A549 (cell line): ENCODE results near the gene HMCES. TPM values are rescaled to one million over a fixed set of nuclear protein-coding genes. Genes with fewer than 3 reads are reported as not detected.

Experiments used
- ATAC-seq, 2 experiments: fragments of 200-7000 bp in 1 of 2; fragments of >200 bp in 1 of 2; cut with Nextera tagmentation in 1 of 2; cut with Tn5 transposase in 1 of 2; 3 replicates each; pipeline versions ENCODE4 v1.8.0 to v1.9.1; 2018 to 2020; ENCODE audit warnings: mild to moderate bottlenecking in 1 of 2, moderate library complexity in 1 of 2
- CTCF ChIA-PET: fragments of 300-600 bp; sonication (Branson Sonifier 250); formaldehyde crosslinking; extraction: SDS; loops from one replicate; lab custom pipeline; 2021; ENCODE audit warnings: antibody characterized with exemption, inconsistent platforms; lab: Yijun Ruan, JAX
- POLR2A ChIA-PET: fragments of 350-600 bp; formaldehyde crosslinking; extraction: SDS; loops from one replicate; lab custom pipeline; 2021; ENCODE audit warnings: antibody characterized with exemption, inconsistent platforms; lab: Yijun Ruan, JAX
- DNase-seq, 2 experiments: peaks; one replicate each; pipeline versions ENCODE4 v3.0.0 to v3.0.0-alpha.2; 2011 to 2016; ENCODE audit warnings: low read depth in 1 of 2, low spot score in 1 of 2
- FAIRE-seq: peaks from 2 replicates; lab custom pipeline; 2011; peaks lifted over from hg19 to GRCh38; lab: Jason Lieb, UNC
- H3K27ac ChIP-seq, 2 experiments: fragments of >200 bp; sonication (Bioruptor Twin); formaldehyde crosslinking; 3 replicates each; pipeline ENCODE4 v1.5.1; 2016 to 2017
- H3K4me1 ChIP-seq: fragments of >200 bp; sonication (Bioruptor Twin); formaldehyde crosslinking; 3 replicates; pipeline ENCODE4 v1.6.1; 2016
- H3K4me2 ChIP-seq: fragments of >200 bp; sonication (Bioruptor Twin); formaldehyde crosslinking; 3 replicates; pipeline ENCODE4 v1.6.1; 2016
- H3K4me3 ChIP-seq: fragments of >200 bp; sonication (Bioruptor Twin); formaldehyde crosslinking; 3 replicates; pipeline ENCODE4 v1.5.1; 2016
- H3K9me3 ChIP-seq: fragments of >200 bp; sonication (Bioruptor Twin); formaldehyde crosslinking; 3 replicates; pipeline ENCODE4 v1.6.1; 2016
- CBX8 ChIP-seq: fragments of 200-600 bp; sonication (generic); IDR thresholded peaks from 2 replicates; pipeline ENCODE4 v1.6.1; 2016
- CHD2 ChIP-seq: fragments of 150-350 bp; IDR thresholded peaks from 2 replicates; pipeline ENCODE4 v1.6.1; 2014; ENCODE audit warnings: low read length; ENCODE audit not compliant: partially characterized antibody
- EHF ChIP-seq: fragments of 250-450 bp; sonication (Bioruptor Pico); IDR thresholded peaks from 2 replicates; pipeline ENCODE4 v1.5.0; 2020; ENCODE audit warnings: mild to moderate bottlenecking
- EHMT2 ChIP-seq: fragments of 200-600 bp; sonication (generic); IDR thresholded peaks from 2 replicates; pipeline ENCODE4 v1.6.1; 2016; ENCODE audit warnings: antibody characterized with exemption, low read depth, mild to moderate bottlenecking, moderate library complexity
- FOSL2 ChIP-seq, 2 experiments: fragments of 450-650 bp in 1 of 2; fragments of >200 bp in 1 of 2; sonication (Bioruptor Twin) in 1 of 2; formaldehyde crosslinking; IDR thresholded peaks; 2 replicates each; pipeline versions ENCODE4 v1.5.0 to v1.6.1; 2016 to 2020; ENCODE audit warnings: mild to moderate bottlenecking in 1 of 2, moderate library complexity in 1 of 2
- FOXS1 ChIP-seq: fragments of 250-450 bp; sonication (Bioruptor Pico); IDR thresholded peaks from 2 replicates; pipeline ENCODE4 v1.5.0; 2020; ENCODE audit warnings: mild to moderate bottlenecking, moderate library complexity
- GATA3 ChIP-seq: IDR thresholded peaks from 2 replicates; pipeline ENCODE4 v1.6.1; 2012; ENCODE audit warnings: borderline replicate concordance
- HOXA7 ChIP-seq: fragments of 250-450 bp; sonication (Bioruptor Pico); IDR thresholded peaks from 2 replicates; pipeline ENCODE4 v1.5.0; 2020; ENCODE audit warnings: mild to moderate bottlenecking, moderate library complexity
- HOXB13 ChIP-seq: fragments of 250-450 bp; sonication (Bioruptor Pico); IDR thresholded peaks from 2 replicates; pipeline ENCODE4 v1.5.0; 2020; ENCODE audit warnings: low read depth, mild to moderate bottlenecking, moderate library complexity
- HOXB5 ChIP-seq: fragments of 250-450 bp; sonication (Bioruptor Pico); IDR thresholded peaks from 2 replicates; pipeline ENCODE4 v1.5.0; 2020; ENCODE audit warnings: mild to moderate bottlenecking, moderate library complexity
- JUN ChIP-seq, 2 experiments: fragments of >200 bp; sonication (Bioruptor Twin); formaldehyde crosslinking; IDR thresholded peaks; 2 replicates in 1 of 2; 3 replicates in 1 of 2; pipeline ENCODE4 v1.6.1; 2016 to 2017
- KDM1A ChIP-seq: fragments of 200-600 bp; sonication (generic); IDR thresholded peaks from 2 replicates; pipeline ENCODE4 v1.6.1; 2016; ENCODE audit warnings: low read depth, mild to moderate bottlenecking
- MAFK ChIP-seq: fragments of 450-650 bp; IDR thresholded peaks from 2 replicates; pipeline ENCODE4 v1.6.1; 2014; ENCODE audit not compliant: partially characterized antibody
- MYC ChIP-seq: IDR thresholded peaks from 2 replicates; pipeline ENCODE4 v1.6.1; 2012; ENCODE audit warnings: mild to moderate bottlenecking, inconsistent platforms, low read length, improper control_type of control experiment, borderline replicate concordance
- POLR2A ChIP-seq: IDR thresholded peaks from 2 replicates; pipeline ENCODE4 v1.6.1; 2012; ENCODE audit warnings: mild to moderate bottlenecking, low read length
- POLR2AphosphoS2 ChIP-seq: conservative IDR thresholded peaks from 2 replicates; pipeline ENCODE4 v1.6.1; 2012; ENCODE audit warnings: low read length, improper control_type of control experiment, inconsistent platforms
- RARB ChIP-seq: fragments of 250-450 bp; sonication (Bioruptor Pico); IDR thresholded peaks from 2 replicates; pipeline ENCODE4 v1.8.0; 2021; ENCODE audit warnings: mild to moderate bottlenecking, moderate library complexity
- RFX5 ChIP-seq: fragments of 450-650 bp; IDR thresholded peaks from 2 replicates; pipeline ENCODE4 v1.7.1; 2014; ENCODE audit warnings: antibody characterized with exemption, mild to moderate bottlenecking, moderate library complexity
- RNF2 ChIP-seq: fragments of 200-600 bp; sonication (generic); IDR thresholded peaks from 2 replicates; pipeline ENCODE4 v1.6.1; 2016; ENCODE audit warnings: low read depth, mild to moderate bottlenecking, antibody characterized with exemption, moderate library complexity, borderline replicate concordance
- TFCP2L1 ChIP-seq: fragments of 250-450 bp; sonication (Bioruptor Pico); IDR thresholded peaks from 2 replicates; pipeline ENCODE4 v1.5.0; 2021; ENCODE audit warnings: mild to moderate bottlenecking
- ZC3H11A ChIP-seq: fragments of 450-650 bp; IDR thresholded peaks from 2 replicates; pipeline ENCODE4 v1.6.1; 2014; ENCODE audit warnings: antibody characterized with exemption, mild to moderate bottlenecking
- ZSCAN20 ChIP-seq: fragments of 250-450 bp; sonication (Bioruptor Pico); IDR thresholded peaks from 2 replicates; pipeline ENCODE4 v1.8.0; 2022; ENCODE audit warnings: mild to moderate bottlenecking, moderate library complexity
- WGBS: methylation state at CpG from one replicate; pipeline ENCODE4 v1.1.6; 2017; ENCODE audit errors: missing lambda C conversion rate; 5-methylcytosine and 5-hydroxymethylcytosine counted together
- polyA plus RNA-seq, 4 experiments: library from polyadenylated mRNA; depleted of rRNA in 3 of 4; stranded (reverse); fragments of >200 nt; fragmentation: RNase III in 1 of 4; extraction: RNeasy Plus Mini Kit Qiagen cat#74134 plus additional on column Dnase treatment in 1 of 4; gene quantifications; 2 replicates in 3 of 4; 3 replicates in 1 of 4; pipeline ENCODE4 v1.2.3, GENCODE V29; 2011 to 2017
- TF ChIP-seq, protein P1 (sequence below): fragments of 150-350 bp; IDR thresholded peaks from 2 replicates; pipeline ENCODE4 v1.6.1; 2014; ENCODE audit warnings: low read depth, mild to moderate bottlenecking, low read length
- TF ChIP-seq, protein P2 (sequence below): IDR thresholded peaks from 2 replicates; pipeline ENCODE4 v1.6.1; 2012; ENCODE audit warnings: low read depth, borderline replicate concordance
- TF ChIP-seq, protein P3 (sequence below): fragments of 250-450 bp; sonication (Bioruptor Pico); IDR thresholded peaks from 2 replicates; pipeline ENCODE4 v1.5.0; 2021; ENCODE audit warnings: mild to moderate bottlenecking, moderate library complexity, borderline replicate concordance
- TF ChIP-seq, protein P4 (sequence below): IDR thresholded peaks from 2 replicates; pipeline ENCODE4 v1.6.1; 2012
- TF ChIP-seq, protein P5 (sequence below): IDR thresholded peaks from 2 replicates; pipeline ENCODE4 v1.6.1; 2012
- TF ChIP-seq, protein P6 (sequence below): fragments of >200 bp; sonication (Bioruptor Twin); formaldehyde crosslinking; IDR thresholded peaks from 3 replicates; pipeline ENCODE4 v1.5.1; 2016
- TF ChIP-seq, protein P7 (sequence below): fragments of >200 bp; sonication (Bioruptor Twin); formaldehyde crosslinking; IDR thresholded peaks from 3 replicates; pipeline ENCODE4 v1.6.1; 2016

Gene HMCES
- polyA plus RNA-seq, 2 of the 4 experiments (the other 2 are of a cell fraction): 35.2 to 39.9 TPM

DNA sequence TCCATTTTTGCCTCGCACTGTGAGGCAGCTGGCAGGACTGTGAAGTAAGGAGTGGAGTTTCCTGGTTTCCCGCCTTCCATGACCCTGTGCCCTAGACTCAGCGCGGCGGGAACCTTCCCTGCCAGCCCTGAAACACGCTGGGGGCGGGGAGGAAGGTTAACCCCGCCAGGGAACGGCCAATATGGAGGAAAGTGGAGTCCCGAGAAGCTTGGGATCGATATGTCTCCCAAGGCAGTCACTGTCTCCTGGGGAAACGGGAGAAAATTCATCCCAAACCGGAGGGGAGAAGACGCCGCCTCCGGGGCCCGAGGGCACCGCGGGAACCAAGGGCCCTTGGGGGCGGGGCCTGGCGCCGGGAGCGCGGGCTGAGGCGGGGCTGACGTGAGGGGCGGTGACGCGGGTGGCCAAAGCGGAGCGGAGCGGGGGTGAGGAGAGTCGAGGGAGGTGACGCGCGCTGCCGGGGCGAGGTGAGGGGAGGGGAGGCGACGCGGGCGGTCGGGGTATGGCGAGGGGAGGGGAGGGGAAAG lies at the start of gene HMCES (continued):
- TF ChIP-seq, protein P1, sequence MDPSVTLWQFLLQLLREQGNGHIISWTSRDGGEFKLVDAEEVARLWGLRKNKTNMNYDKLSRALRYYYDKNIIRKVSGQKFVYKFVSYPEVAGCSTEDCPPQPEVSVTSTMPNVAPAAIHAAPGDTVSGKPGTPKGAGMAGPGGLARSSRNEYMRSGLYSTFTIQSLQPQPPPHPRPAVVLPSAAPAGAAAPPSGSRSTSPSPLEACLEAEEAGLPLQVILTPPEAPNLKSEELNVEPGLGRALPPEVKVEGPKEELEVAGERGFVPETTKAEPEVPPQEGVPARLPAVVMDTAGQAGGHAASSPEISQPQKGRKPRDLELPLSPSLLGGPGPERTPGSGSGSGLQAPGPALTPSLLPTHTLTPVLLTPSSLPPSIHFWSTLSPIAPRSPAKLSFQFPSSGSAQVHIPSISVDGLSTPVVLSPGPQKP: no peak
- 0 out of 2 replicates have a peak, but pooled peaks have one; percentile 31 for TF ChIP-seq POLR2AphosphoS2
- no peak for TF ChIP-seq GATA3
- no peak for TF ChIP-seq ZC3H11A
- peak; percentile 60; the same call in 1 of the 2 replicates for TF ChIP-seq HOXB5 (CRISPR knock-in tag)
- TF ChIP-seq HOXA7 (CRISPR knock-in tag): no peak
- TF ChIP-seq, protein P2, sequence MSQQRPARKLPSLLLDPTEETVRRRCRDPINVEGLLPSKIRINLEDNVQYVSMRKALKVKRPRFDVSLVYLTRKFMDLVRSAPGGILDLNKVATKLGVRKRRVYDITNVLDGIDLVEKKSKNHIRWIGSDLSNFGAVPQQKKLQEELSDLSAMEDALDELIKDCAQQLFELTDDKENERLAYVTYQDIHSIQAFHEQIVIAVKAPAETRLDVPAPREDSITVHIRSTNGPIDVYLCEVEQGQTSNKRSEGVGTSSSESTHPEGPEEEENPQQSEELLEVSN: peak; percentile 94
- no peak for TF ChIP-seq EHF
- TF ChIP-seq JUN (IDR thresholded peaks at IDR 0.05): 0 out of 5 replicates have a peak, but pooled peaks of 1 of the 2 experiments have one; percentile 53
- TF ChIP-seq, protein P3, sequence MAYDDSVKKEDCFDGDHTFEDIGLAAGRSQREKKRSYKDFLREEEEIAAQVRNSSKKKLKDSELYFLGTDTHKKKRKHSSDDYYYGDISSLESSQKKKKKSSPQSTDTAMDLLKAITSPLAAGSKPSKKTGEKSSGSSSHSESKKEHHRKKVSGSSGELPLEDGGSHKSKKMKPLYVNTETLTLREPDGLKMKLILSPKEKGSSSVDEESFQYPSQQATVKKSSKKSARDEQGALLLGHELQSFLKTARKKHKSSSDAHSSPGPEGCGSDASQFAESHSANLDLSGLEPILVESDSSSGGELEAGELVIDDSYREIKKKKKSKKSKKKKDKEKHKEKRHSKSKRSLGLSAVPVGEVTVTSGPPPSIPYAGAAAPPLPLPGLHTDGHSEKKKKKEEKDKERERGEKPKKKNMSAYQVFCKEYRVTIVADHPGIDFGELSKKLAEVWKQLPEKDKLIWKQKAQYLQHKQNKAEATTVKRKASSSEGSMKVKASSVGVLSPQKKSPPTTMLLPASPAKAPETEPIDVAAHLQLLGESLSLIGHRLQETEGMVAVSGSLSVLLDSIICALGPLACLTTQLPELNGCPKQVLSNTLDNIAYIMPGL (CRISPR knock-in tag): no peak
- TF ChIP-seq, protein P4, sequence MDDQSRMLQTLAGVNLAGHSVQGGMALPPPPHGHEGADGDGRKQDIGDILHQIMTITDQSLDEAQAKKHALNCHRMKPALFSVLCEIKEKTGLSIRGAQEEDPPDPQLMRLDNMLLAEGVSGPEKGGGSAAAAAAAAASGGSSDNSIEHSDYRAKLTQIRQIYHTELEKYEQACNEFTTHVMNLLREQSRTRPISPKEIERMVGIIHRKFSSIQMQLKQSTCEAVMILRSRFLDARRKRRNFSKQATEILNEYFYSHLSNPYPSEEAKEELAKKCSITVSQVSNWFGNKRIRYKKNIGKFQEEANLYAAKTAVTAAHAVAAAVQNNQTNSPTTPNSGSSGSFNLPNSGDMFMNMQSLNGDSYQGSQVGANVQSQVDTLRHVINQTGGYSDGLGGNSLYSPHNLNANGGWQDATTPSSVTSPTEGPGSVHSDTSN: no peak
- TF ChIP-seq KDM1A: no peak
- no peak for TF ChIP-seq EHMT2
- TF ChIP-seq RFX5: no peak
- TF ChIP-seq FOXS1: 0 out of 2 replicates have a peak, but pooled peaks have one; percentile 27
- no peak for TF ChIP-seq MYC
- no peak for TF ChIP-seq CHD2
- no peak for TF ChIP-seq ZSCAN20 (CRISPR knock-in tag)
- TF ChIP-seq CBX8: no peak
- TF ChIP-seq HOXB13 (CRISPR knock-in tag): peak; percentile 85; the same call in 1 of the 2 replicates

DNA sequence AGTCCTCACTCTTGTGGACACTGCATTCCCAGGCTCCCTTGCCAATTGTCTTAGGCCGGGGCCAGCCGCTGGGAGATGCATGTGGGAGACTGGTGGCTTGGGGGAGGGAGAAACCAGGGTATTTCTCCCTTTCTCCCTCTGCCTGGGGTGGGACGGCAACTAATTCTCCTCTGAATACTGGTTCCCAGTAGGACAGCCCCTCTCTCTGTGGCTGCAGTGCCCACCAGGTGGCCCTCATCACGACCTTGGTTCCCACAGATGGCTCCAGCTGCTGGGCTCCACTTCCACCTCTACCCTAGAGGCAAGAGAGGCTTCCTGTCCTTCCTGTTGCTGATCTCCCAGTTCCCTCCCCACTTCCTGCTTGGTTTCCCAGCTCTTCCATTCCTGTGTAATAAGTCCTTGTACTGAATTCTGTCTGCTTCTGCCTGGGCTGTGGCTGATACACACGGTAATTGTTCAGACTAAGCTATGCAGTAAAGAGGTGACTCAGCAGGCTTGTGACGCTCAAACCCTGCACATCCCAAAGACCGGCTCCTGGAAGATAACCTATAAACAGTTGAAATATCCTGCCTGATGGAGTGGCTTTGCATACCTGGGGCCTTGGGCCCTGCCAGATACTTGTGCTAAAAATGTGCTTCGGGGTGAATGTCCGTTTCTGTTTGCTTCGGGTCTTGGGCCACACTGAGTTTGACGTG lies 49.6 kb upstream of the HMCES start:
- peak overlapping the region; percentile 85 to 88 for H3K27ac ChIP-seq
- WGBS: 63% methylated on average over 11 of the region's 11 CpGs
- no peaks in the 10 kb centered on the region for H3K9me3 ChIP-seq
- FAIRE-seq (no peak), ATAC-seq (peak; percentile 22 to 56; a peak in 3 of 6 replicates), DNase-seq (peak in 1 of 2 experiments; percentile 60)
- peak overlapping the region; percentile 40; the same call in 2 of the 3 replicates for H3K4me2 ChIP-seq
- H3K4me1 ChIP-seq: peaks cover 67% of the 10 kb centered on the region
- no peak overlapping the region for H3K4me3 ChIP-seq
- ChIA-PET CTCF (interaction anchor here (0.8 to 11.5 kb wide), 5 partner anchors 10 to 175 kb away, joined by 3 to 82 read pairs (median 3); no protein-coding TSS in a partner anchor), POLR2A (interaction anchor here (0.6 to 1.1 kb wide), 3 partner anchors 17 to 48 kb away, joined by 3 to 8 read pairs (median 4); no protein-coding TSS in a partner anchor)
- no peak for TF ChIP-seq RFX5
- no peak for TF ChIP-seq HOXA7 (CRISPR knock-in tag)
- TF ChIP-seq ZC3H11A: no peak
- peak; percentile 83 for TF ChIP-seq MAFK
- no peak for TF ChIP-seq POLR2A
- TF ChIP-seq, protein P5, sequence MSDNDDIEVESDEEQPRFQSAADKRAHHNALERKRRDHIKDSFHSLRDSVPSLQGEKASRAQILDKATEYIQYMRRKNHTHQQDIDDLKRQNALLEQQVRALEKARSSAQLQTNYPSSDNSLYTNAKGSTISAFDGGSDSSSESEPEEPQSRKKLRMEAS: peak; percentile 55
- no peak for TF ChIP-seq EHMT2
- no peak for TF ChIP-seq CHD2
- no peak for TF ChIP-seq FOSL2 (IDR thresholded peaks at IDR 0.05)
- TF ChIP-seq FOSL2 (CRISPR knock-in tag; IDR thresholded peaks at IDR 0.05): peak; percentile 33
- no peak for TF ChIP-seq TFCP2L1 (CRISPR knock-in tag)
- TF ChIP-seq RNF2: no peak
- no peak for TF ChIP-seq RARB (CRISPR knock-in tag)
- TF ChIP-seq, protein P6, sequence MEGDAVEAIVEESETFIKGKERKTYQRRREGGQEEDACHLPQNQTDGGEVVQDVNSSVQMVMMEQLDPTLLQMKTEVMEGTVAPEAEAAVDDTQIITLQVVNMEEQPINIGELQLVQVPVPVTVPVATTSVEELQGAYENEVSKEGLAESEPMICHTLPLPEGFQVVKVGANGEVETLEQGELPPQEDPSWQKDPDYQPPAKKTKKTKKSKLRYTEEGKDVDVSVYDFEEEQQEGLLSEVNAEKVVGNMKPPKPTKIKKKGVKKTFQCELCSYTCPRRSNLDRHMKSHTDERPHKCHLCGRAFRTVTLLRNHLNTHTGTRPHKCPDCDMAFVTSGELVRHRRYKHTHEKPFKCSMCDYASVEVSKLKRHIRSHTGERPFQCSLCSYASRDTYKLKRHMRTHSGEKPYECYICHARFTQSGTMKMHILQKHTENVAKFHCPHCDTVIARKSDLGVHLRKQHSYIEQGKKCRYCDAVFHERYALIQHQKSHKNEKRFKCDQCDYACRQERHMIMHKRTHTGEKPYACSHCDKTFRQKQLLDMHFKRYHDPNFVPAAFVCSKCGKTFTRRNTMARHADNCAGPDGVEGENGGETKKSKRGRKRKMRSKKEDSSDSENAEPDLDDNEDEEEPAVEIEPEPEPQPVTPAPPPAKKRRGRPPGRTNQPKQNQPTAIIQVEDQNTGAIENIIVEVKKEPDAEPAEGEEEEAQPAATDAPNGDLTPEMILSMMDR: no peak
- TF ChIP-seq POLR2AphosphoS2: no peak
- TF ChIP-seq, protein P7, sequence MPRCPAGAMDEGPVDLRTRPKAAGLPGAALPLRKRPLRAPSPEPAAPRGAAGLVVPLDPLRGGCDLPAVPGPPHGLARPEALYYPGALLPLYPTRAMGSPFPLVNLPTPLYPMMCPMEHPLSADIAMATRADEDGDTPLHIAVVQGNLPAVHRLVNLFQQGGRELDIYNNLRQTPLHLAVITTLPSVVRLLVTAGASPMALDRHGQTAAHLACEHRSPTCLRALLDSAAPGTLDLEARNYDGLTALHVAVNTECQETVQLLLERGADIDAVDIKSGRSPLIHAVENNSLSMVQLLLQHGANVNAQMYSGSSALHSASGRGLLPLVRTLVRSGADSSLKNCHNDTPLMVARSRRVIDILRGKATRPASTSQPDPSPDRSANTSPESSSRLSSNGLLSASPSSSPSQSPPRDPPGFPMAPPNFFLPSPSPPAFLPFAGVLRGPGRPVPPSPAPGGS: no peak
- no peak for TF ChIP-seq JUN (IDR thresholded peaks at IDR 0.05)
